CD4-positive, alpha-beta T cell treated with Interleukin-6 for 4 hours (primary cell): ENCODE results near the gene RITA1.
A peak's percentile ranks its signal among the peaks of the same experiment; 100 is the strongest.
"Not testable (repeated sequence)": the region's sequence is repeated elsewhere in the genome, so short reads cannot be mapped to it uniquely, and the experiment has no call there.

ENCODE experiments used
- DNase-seq: peaks from one replicate; pipeline ENCODE4 v3.0.0-alpha.2; 2020; ENCODE audit warnings: mixed read lengths

The RITA1 gene, protein sequence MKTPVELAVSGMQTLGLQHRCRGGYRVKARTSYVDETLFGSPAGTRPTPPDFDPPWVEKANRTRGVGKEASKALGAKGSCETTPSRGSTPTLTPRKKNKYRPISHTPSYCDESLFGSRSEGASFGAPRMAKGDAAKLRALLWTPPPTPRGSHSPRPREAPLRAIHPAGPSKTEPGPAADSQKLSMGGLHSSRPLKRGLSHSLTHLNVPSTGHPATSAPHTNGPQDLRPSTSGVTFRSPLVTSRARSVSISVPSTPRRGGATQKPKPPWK

DNA sequence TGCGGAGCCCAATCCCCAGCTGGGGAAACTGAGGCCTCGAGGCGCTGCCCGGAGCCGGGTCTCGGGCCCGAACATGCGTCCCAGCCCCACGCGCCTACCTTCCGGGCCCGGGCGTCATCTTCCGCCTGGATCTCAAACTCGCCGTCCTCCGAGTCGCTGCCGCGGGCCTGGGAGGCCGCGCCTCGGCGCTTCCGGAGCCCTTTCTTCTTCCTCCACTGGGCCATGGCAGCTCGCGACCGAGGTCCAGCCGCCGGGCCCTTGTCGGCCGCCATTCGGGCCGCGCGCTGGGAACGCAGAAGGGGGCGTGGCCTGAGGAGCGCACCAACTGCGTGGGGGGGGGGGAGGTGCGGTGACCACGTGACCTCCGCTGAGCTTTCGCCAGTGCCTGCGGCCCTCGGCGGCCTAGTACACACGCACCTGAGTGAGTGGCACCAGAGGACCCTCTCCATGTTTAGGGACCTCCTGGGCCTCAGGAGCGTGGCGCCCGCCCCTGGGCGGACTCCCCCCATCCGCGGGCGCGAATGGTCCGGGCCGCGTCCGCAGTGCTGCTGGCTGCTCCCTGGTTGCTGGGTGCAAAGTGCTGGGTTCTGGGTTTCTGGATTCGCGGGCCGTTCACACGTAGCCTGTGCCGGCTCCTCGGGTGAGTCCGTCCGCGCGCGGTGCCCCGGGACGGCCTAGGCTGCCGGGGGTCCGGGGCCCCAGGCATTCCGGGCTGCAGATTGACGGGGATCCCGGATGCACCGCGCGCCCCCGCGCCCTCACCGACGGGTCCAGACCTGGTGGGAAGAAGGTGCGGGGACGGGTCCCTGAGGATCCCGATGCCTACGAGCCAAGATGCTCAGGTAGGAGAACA, at the start of gene RITA1, which contains the start of gene DDX54:
Gene RITA1, plus strand, starts transcription at position 542 of the 853 bp plus-strand sequence. CDS start 1,026 bp downstream, outside the sequence.
Gene DDX54, minus strand, starts transcription at position 299 of the 853 bp plus-strand sequence. Its CDS starts 27 bp downstream, at position 272.
- peak; percentile 83 for DNase-seq

DNA sequence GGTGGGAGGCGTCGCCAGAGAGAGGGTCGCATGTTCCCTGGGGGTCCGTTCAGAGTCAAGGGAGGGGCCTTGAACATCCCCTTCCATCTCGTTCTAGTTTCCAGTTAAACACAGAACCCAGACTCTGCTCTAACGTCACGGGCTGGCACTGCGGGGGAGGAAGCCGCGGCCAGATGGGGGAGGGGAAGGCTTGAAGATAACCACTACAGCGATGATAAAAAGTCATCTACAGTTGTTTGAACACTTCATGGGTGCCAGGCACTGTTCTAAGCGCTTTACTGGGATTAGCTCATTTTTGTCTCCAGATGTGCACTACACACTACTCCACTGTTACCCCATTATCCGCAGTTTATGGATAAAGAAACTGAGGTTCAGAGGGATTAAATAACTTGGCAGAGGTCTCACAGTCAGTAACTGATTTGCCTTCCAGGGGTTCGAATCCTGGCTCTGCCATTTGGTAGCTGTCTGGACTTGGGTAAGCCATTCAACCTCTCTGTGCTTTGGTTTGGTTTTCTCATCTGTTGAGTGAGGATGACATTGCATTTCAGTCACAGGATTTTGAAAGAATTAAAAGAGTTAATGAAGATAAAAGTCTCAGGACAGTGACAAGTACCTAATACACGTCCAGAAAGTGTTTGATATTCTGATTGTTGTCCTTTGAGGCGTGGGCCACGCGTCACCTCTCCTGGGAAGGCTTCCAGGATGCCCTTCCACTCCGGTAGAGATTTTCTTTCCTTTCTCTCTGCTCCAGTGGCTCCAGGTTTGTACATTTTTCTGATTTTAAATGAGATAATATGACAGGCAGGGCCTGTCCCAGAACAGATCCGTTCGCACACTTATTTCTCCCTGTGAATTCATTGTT, 49.2 kb upstream of the RITA1 start:
- DNase-seq: peak; percentile 65

DNA sequence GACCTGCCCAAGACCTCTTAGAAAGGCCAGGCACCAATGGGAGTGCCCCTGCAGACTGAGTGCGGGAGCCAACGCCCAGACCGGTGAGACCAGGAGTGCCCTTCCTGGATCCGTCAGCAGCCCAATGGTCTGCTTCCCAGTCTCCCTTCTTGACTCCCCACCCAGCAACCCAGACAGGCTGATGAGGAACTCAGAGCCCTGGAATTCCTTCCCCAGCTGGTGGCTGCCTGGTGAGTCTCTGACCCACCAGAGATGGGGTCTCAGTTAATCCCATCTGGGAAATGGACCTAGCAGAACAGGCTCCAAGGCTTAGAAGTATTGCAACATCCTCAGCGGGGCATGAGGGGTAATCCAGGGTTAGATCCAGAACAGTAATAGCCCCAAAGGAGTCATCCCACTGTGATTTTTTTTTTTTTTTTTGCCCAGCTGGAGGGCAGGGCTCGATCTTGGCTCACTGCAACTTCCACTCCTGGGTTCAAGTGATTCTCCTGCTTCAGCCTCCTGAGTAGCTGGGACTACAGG, 48.5 kb upstream of the RITA1 start:
- no peak for DNase-seq

DNA sequence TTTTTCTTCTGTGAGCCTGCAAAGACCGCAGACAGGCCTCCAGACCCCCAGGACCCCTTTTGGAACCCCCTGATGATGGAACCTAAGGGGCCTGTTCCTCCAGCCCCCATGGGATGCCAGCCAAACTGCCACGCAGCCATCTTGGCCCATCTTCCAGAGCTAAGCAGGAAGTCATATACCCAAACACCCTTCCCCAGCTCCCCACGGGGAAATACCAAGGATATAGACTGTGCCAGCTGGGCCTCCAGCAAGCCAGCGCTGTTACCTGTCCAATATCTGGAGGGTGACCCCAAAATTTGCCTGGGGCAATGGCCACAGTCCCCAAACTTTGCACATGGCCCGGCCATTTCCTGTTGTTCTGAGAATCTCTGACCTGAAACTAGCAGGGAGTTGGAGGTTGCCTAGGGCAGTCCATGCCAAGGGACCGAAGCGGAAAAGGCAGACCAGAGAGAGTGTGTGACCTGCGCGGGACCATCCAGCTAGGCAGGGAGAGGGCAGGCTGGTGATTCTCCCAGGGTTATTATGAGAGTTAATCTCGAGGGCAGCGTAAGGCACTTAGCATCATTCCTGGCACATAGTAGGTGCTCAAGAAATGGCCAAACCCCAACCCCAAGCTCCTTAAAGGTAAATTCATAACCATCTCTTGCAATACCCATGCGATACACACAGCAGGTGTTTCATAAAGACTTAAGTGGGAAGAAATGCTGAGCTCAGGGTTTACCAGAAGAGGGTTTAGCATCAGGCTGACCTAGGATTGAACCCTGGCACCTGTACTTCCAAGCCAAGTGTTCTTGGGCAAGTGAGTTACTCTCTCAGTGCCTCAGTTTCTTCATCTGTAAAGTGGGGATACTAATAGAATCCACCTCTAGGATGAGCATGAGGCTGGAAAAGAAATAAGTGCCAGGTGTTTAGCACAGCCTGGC, 47.4 kb upstream of the RITA1 start:
- no peak for DNase-seq

DNA sequence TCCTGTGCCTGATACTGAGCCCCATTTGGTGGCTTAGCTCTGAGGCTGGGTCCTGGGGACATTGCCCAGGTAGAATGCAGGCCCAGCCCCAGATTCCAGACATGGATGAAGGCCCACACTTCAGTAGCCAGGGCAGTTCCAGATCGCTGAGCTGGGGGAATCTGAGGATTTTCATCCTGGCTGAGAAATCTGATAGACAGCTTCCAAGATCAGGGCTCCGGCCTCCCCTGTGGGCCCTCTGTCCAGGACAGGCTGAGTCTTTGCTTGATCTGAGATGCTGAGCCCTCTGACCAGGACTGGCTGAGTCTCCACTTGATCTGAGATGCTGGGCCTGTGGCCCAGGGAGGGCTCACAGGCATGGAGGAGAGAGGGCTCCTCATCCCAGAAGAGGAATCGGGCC, 46.7 kb upstream of the RITA1 start:
- DNase-seq: no peak

DNA sequence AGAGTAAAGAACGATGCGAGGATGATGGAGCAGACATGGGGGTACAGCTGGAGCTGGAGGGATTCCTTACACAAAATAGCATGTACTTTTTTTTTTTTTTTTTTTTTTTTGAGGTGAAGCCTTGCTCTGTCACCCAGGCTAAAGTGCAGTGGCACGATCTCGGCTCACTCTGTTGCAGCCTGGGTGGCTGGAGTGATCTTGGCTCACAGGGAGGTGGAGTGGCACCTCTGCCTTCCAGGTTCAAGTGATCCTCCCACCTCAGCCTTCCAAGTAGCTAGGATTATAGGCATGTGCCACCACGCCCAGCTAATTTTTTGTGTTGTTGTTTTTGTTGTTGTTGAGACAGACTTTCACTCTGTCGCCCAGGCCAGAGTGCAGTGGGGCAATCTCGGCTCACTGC, 44.8 kb upstream of the RITA1 start:
- no peak for DNase-seq

DNA sequence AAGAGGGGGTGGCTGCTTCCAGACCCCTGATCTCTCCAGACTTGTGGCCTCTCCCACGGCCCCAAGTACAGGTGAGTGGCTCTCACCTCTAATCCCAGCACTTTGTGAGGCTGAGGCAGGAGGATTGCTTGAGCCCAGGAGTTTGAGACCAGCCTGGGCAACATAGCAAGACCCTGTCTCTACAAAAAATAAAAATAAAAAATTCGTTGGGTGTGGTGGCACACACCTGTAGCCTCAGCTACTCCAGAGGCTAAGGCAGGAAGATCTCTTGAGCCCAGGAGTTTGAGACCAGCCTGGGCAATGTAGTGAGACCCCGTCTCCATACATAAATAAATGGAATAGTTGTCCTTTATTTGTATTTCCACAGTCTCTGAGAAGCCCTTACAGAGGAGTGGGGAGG, 43.8 kb upstream of the RITA1 start:
- DNase-seq: not testable (repeated sequence)

DNA sequence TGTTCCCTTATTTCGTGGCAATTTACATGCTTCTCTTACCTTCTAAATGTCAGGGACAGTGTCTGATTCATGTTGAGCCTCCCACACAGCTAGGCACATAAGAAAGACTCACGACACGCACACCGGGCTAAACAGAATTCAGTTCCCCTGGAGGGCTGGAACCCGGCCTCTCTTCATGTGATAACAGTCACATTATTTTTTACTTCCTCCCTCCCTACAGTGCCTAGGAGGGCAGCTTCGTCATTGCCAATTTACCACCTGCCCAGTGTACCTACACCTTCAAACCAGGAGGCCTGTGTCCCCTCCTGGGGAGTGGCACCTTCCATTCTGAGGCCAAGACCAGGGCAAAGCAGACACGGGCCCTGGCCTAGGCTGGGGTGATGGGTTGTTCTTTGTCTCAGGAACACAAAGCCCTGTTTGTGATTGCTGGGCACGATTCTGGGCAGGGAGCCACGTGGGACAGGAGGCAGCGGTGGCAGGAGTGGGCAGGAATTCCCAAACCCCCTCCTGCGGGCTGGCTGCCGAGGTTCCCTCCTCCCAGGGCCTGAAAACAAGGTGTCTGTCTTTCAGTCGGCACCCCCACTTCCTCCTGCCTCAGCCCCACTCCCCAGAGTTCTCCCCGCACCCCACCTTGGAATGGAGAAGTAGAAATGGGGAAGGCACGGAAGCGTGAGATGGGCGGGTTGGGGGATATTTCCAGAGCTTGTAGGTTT, 43.2 kb upstream of the RITA1 start:
- DNase-seq: no peak

DNA sequence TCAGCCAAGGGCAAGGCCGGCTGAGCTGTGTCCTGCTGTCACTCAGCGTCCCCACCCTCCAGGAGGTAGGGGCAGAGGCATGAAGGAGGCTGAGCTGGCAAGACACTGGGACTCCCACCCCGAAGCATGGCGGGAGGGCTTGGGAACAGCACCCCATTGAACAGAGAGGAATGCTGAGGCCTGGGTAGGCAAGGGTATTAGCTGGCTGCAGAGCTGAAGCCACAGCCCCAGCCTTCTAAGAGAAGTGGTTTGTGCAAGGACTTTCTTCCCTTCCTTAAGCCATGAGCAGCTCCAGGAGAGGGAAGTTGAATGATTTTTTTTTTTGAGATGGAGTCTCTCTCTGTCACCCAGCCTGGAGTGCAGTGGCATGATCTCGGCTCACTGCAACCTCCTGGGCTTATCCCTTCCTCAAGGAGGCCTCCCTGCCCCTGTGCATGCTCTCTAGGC, 42.6 kb upstream of the RITA1 start:
- no peak for DNase-seq

DNA sequence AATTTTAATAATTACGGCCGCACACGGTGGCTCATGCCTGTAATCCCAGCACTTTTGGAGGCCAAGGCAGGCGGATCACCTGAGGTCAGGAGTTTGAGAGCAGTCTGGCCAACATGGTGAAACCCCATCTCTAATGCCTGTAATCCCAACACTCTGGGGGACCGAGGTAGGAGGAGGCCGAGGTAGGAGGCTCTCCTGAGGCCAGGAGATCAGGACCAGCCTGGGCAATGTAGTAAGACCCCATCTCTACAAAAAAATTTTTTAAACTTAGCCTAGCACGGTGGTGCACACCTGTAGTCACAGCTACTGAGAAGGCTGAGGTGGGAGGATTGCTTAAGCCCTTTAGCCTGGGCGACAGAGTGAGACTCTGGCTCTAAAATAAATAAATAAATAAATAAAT, 41.6 kb upstream of the RITA1 start:
- no peak for DNase-seq

DNA sequence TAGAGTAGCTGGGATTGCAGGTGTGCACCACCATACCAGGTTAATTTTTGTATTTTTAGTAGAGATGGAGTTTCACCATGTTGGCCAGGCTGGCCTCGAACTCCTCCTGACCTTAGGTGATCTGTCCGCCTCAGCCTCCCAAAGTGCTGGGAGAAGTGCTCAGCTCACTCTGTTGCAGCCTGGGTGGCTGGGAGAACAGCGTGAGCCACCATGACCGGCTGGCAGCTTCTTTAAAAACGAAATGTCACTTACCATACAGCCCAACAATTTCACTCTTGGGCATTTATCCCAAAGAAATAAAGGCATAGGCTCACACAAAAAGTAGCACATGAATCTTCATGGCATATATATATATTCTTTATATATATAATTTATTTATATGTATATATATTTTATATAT, 40.7 kb upstream of the RITA1 start:
- no peak for DNase-seq

DNA sequence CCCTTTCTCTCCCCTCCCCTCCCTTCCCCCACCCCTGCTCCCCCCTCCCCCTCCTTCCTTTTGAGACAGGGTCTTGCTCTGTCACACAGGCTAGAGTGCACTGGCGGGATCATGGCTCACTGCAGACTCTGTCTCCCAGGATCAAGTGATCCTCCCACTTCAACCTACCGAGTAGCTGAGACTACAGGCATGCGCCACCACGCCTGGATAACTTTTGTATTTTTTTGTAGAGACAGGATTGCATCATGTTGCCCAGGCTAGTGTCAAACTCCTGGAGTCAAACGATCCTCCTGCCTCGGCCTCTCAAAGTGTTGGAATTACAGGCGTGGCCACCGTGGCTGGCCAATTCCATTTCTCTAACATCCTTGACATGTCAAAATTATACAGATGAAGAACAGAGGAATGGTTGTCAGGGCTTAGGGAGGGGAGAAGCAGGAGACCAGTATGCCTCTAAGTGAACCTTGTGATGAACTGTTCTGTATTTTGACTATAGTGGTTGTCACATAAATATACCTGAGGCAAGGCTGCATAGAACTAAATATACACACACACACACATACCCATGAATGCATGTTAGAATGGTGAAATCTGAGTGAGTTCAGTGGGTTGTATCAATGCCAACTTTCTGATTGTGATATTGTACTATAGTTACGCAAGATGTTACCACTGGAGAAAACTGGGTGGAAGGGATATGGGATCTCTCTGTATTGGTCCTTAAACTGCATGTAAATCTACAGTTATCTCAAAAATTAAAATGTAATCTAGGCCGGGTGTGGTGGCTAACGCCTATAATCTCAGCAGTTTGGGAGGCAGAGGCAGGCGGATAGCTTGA, 39.6 kb upstream of the RITA1 start:
- no peak for DNase-seq

DNA sequence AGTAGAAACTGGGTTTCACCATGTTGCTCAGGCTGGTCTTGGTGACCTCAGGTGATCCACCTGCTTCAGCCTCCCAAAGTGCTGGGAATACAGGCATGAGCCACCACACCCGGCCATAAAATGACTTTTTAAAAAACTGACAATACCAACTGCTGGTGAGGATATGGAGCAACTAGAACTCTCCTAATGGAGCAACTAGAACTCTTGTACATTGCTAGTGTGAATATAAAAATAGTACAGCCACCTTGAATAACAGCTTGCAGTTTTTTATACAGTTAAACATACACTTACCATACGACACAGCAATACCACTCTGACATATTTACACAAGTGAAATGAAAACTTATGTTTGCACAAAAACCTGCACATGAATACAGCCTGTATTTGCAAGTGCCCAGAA, 38.5 kb upstream of the RITA1 start:
- no peak for DNase-seq

DNA sequence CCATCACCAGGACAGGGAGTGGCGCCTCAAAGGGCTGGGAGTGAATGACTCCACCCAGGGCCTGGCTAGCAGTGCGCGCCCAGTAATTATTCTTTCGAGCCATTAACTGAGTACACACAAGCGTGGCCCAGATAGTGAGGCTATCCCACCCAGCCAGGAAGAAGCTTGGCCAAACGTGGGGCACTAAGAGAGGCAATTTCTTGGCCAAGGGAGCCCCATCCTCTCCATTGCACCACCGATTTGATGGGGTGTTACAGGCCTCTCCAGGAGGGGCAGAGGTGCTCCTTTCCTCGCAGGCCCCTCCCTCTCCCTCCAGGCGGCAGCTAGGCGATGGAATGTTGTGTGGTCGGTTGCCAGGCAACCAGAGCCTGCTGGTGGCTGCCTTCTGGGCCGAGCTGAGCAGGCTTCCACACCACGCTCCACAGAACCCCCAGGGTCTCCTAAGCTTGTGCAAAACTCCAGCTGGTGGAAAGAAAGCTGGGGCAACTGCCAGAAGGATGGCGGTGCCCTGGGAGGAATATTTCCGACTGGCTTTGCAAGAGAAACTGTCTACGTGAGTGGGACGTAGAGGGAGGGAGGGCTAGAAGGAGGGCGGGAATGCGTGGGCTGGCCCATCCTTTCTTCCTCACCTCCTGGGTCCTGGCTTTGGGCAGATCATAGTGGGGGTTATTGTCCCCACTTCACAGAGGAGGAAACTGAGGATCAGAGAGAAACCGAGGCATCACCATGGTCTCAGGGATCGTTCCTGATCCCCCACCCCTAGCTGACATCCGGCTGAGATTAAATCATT, 36.0 kb upstream of the RITA1 start, which contains the start of gene CFAP73:
Gene CFAP73, plus strand, starts transcription at position 364 of the 790 bp plus-strand sequence. Its CDS starts 134 bp downstream, at position 498.
- no peak for DNase-seq

DNA sequence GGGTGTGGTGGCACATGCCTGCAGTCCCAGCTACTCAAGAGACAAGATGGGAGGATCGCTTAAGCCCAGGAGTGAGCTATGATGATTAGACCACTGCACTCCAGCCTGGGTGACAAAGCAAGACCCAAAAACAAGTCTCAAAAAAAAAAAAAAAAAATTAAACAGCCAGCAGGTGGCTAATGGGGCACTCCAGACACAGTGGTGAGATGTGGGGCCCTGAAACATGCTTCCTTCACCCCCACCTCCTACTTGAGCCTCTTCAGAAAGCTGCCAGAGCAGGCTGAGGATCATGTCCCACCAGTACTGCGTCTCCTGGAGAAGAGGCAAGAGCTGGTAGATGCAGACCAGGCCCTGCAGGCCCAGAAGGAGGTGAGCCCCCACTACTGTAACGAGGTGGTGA, 33.9 kb upstream of the RITA1 start:
- no peak for DNase-seq

DNA sequence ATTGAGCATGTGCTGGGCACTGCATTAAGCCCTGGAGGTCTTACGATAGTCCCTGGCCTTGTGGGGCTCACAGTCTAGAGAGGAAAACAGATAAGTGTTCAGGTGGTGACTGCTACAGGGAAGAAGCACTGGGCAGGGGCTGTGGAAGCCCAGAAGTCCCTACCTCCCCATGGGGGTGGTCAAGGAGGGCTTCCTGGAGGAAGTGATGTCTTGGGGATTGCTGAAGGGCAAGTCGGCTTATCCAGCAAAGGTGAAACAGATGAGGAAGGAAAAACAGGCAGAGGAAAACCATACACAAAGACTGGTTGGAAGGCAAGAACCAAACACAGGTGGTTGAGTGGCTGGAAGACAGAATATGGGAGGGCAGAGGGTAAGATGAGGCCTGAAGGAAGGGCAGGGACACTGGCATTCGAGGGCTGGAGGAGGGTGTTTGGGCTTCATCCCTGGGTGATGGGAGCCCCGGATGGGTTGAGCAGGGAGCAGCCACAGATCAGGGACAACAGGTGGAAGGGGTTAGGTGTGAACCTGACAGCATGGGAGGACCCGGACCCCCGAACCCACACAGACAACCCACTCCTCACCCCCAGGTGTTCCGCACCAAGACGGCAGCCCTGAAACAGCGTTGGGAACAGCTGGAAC, 33.2 kb upstream of the RITA1 start:
- no peak for DNase-seq

DNA sequence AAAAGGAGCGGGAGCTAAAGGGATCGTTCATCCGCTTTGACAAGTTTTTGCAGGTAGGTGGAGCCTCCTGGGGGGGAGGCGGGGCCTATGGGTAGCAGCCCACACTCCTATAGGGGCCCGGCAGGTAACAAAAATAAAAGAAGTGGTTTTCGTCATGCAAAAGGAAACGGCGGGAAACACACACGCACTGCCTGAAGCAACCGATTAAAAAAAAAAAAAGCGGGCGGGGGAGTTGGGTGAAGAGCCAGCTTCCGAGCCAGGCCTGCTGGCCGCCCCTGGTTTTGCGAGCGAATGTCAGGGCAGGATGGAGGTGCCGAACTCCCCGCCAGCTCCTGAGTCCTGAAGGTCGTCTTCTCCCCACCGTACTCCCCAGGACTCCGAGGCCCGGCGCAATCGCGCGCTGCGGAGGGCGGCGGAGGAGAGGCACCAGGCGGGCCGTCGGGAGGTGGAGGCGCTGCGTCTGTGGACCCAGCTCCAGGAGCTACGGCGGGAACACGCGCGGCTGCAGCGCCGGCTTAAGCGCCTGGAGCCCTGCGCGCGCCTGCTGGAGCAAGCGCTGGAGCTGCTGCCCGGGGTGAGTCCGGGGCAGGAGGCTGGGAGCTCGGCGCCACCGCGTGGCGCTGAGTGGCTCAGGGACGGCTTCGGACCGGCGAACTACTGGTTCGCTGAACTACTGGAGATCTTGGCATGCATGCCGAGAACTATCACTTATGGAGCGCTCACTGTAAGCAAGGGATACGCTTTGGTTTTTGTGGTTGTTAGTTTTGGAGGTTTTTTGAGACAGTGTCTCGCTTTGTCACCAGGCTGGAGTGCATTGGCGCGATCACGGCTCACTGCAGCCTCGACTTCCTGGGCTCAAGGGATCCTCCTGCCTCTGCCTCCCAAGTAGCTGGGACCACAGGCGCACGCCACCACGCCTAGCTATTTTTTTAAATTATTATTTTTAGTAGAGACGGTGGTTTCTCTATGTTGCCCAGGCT, 32.4 kb upstream of the RITA1 start:
- DNase-seq: peak; percentile 83
